HepG2 (cell line): Measurements from ENCODE around the gene PEAK3. TPM values are rescaled to one million over a fixed set of nuclear protein-coding genes. Genes with fewer than 3 reads are reported as not detected.

Experiments
- BHLHE40 ChIP-seq: IDR thresholded peaks from 2 replicates; pipeline ENCODE4 v1.6.1; 2011; ENCODE audit warnings: low read length, improper control_type of control experiment
- BRD4 ChIP-seq: sonication (generic); formaldehyde crosslinking; IDR thresholded peaks from 2 replicates; pipeline ENCODE4 v1.4.0; 2020; ENCODE audit warnings: missing genetic modification reagents
- CREB3 ChIP-seq: sonication (generic); formaldehyde crosslinking; IDR thresholded peaks from 2 replicates; pipeline ENCODE4 v1.5.0; 2020; ENCODE audit warnings: missing genetic modification reagents
- DR1 ChIP-seq: sonication (generic); formaldehyde crosslinking; IDR thresholded peaks from 2 replicates; pipeline ENCODE4 v1.8.0; 2021; ENCODE audit warnings: mild to moderate bottlenecking, missing genetic modification reagents, inconsistent platforms
- GTF3A ChIP-seq: sonication (generic); formaldehyde crosslinking; conservative IDR thresholded peaks from 2 replicates; pipeline ENCODE4 v1.4.0; 2020; ENCODE audit warnings: mild to moderate bottlenecking, missing genetic modification reagents
- HMG20A ChIP-seq: IDR thresholded peaks from 2 replicates; pipeline ENCODE4 v1.6.1; 2016; ENCODE audit warnings: borderline replicate concordance
- IKZF4 ChIP-seq: sonication (generic); formaldehyde crosslinking; IDR thresholded peaks from 2 replicates; pipeline ENCODE4 v1.5.1; 2020; ENCODE audit warnings: borderline replicate concordance, mild to moderate bottlenecking, low read depth, missing genetic modification reagents; ENCODE audit errors: not compliant biosample characterization
- KLF13 ChIP-seq: sonication (generic); formaldehyde crosslinking; IDR thresholded peaks from 2 replicates; pipeline ENCODE4 v1.4.0; 2020; ENCODE audit warnings: mild to moderate bottlenecking, missing genetic modification reagents
- NFKB2 ChIP-seq: sonication (generic); formaldehyde crosslinking; IDR thresholded peaks from 2 replicates; pipeline ENCODE4 v1.4.0; 2020; ENCODE audit warnings: missing genetic modification reagents, borderline replicate concordance
- NR2F1 ChIP-seq, 2 experiments: fragments of 450-650 bp in 1 of 2; formaldehyde crosslinking in 1 of 2; IDR thresholded peaks; 2 replicates each; pipeline versions ENCODE4 v1.5.0 to v1.6.1; 2016 to 2020; ENCODE audit warnings: mild to moderate bottlenecking in 1 of 2, missing compliant biosample characterization in 1 of 2, missing genetic modification reagents in 1 of 2, moderate library complexity in 1 of 2
- NR2F2 ChIP-seq: IDR thresholded peaks from 2 replicates; pipeline ENCODE4 v1.6.1; 2012; ENCODE audit warnings: low read depth, inconsistent platforms, borderline replicate concordance
- PATZ1 ChIP-seq: sonication (generic); formaldehyde crosslinking; IDR thresholded peaks from 2 replicates; pipeline ENCODE4 v1.4.0; 2020; ENCODE audit warnings: missing genetic modification reagents
- RXRB ChIP-seq: IDR thresholded peaks from 2 replicates; pipeline ENCODE4 v1.6.1; 2016; ENCODE audit warnings: borderline replicate concordance, missing genetic modification reagents, missing compliant biosample characterization
- WIZ ChIP-seq: sonication (generic); formaldehyde crosslinking; IDR thresholded peaks from 2 replicates; pipeline ENCODE4 v1.5.1; 2020; ENCODE audit warnings: mild to moderate bottlenecking, missing genetic modification reagents
- ZFP41 ChIP-seq: sonication (generic); formaldehyde crosslinking; IDR thresholded peaks from 2 replicates; pipeline ENCODE4 v1.4.0; 2020; ENCODE audit warnings: mild to moderate bottlenecking, missing genetic modification reagents, borderline replicate concordance
- ZNF263 ChIP-seq: sonication (generic); formaldehyde crosslinking; IDR thresholded peaks from 2 replicates; pipeline ENCODE4 v1.4.0; 2020; ENCODE audit warnings: missing genetic modification reagents
- ZNF292 ChIP-seq: sonication (generic); formaldehyde crosslinking; IDR thresholded peaks from 2 replicates; pipeline ENCODE4 v1.8.1; 2022; ENCODE audit warnings: mild to moderate bottlenecking, low read depth, missing genetic modification reagents, borderline replicate concordance
- ZNF639 ChIP-seq: conservative IDR thresholded peaks from 2 replicates; pipeline ENCODE4 v1.6.1; 2018; ENCODE audit warnings: missing genetic modification reagents
- ZNF670 ChIP-seq: sonication (generic); formaldehyde crosslinking; IDR thresholded peaks from 2 replicates; pipeline ENCODE4 v1.8.0; 2022; ENCODE audit warnings: mild to moderate bottlenecking, missing genetic modification reagents, borderline replicate concordance
- ZNF775 ChIP-seq: sonication (generic); formaldehyde crosslinking; IDR thresholded peaks from 2 replicates; pipeline ENCODE4 v1.4.0; 2020; ENCODE audit warnings: missing genetic modification reagents, mild to moderate bottlenecking, moderate library complexity, borderline replicate concordance
- ZNF792 ChIP-seq: IDR thresholded peaks from 2 replicates; pipeline ENCODE4 v1.6.1; 2016
- polyA plus RNA-seq, 8 experiments: library from polyadenylated mRNA; depleted of rRNA in 3 of 8; stranded (reverse) in 7 of 8; unstranded in 1 of 8; fragments of >200 nt; fragmentation: Illumina TruSeq in 4 of 8; extraction: Trizol in 4 of 8; gene quantifications; 2 replicates each; pipeline versions ENCODE4 v1.2.1 to v1.2.3, GENCODE V29; 2011 to 2016; ENCODE audit warnings: low read depth in 4 of 8, missing spikeins in 1 of 8, mixed read lengths in 1 of 8; ENCODE audit not compliant: insufficient read depth in 1 of 8
- total RNA-seq, 5 experiments: library from RNA; depleted of rRNA; stranded (reverse); fragments of >200 nt; fragmentation: Illumina TruSeq; extraction: Trizol; gene quantifications; 2 replicates each; pipeline ENCODE4 v1.2.3, GENCODE V29; 2016; ENCODE audit warnings: low read depth in 1 of 5
- TF ChIP-seq, protein P1 (sequence below): sonication (generic); formaldehyde crosslinking; IDR thresholded peaks from 2 replicates; pipeline ENCODE4 v1.4.0; 2020; ENCODE audit warnings: missing genetic modification reagents

The PEAK3 gene
- total and polyA plus RNA-seq, 2 of the 13 experiments (the other 11 are each of a cell fraction or from before 2014, with no cell fraction given): not detected

GRCh38 chr19:2328401-2329148 lies 46.6 kb upstream of the PEAK3 start, which contains the start of the genes LSM7 and SPPL2B (continued):
- peak; percentile 89 for TF ChIP-seq CREB3 (CRISPR knock-in tag)
- no peak for TF ChIP-seq ZNF775 (CRISPR knock-in tag)
- no peak for TF ChIP-seq KLF13
- TF ChIP-seq DR1: peak; percentile 54; the same call in 1 of the 2 replicates
- peak; percentile 43; the same call in 1 of the 2 replicates for TF ChIP-seq NFKB2 (CRISPR knock-in tag)
- TF ChIP-seq ZFP41 (CRISPR knock-in tag): no peak
- no peak for TF ChIP-seq ZNF792
- TF ChIP-seq NR2F1 (CRISPR knock-in tag; IDR thresholded peaks at IDR 0.05): peak; percentile 39 to 61; a peak in 2 of 4 replicates
- TF ChIP-seq BRD4 (CRISPR knock-in tag): peak; percentile 90
- peak; percentile 45; the same call in 1 of the 2 replicates for TF ChIP-seq RXRB (CRISPR knock-in tag)
- TF ChIP-seq BHLHE40: no peak
- no peak for TF ChIP-seq WIZ (CRISPR knock-in tag)
- TF ChIP-seq ZNF670 (CRISPR knock-in tag): peak; percentile 50; the same call in 1 of the 2 replicates
- TF ChIP-seq GTF3A (CRISPR knock-in tag): no peak
- 0 out of 2 replicates have a peak, but pooled peaks have one; percentile 36 for TF ChIP-seq ZNF639 (CRISPR knock-in tag)
- peak; percentile 44; the same call in 1 of the 2 replicates for TF ChIP-seq NR2F2
- TF ChIP-seq PATZ1 (CRISPR knock-in tag): peak; percentile 20; the same call in 1 of the 2 replicates
- TF ChIP-seq, protein P1, sequence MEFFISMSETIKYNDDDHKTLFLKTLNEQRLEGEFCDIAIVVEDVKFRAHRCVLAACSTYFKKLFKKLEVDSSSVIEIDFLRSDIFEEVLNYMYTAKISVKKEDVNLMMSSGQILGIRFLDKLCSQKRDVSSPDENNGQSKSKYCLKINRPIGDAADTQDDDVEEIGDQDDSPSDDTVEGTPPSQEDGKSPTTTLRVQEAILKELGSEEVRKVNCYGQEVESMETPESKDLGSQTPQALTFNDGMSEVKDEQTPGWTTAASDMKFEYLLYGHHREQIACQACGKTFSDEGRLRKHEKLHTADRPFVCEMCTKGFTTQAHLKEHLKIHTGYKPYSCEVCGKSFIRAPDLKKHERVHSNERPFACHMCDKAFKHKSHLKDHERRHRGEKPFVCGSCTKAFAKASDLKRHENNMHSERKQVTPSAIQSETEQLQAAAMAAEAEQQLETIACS (CRISPR knock-in tag): peak; percentile 27; the same call in 1 of the 2 replicates
- TF ChIP-seq HMG20A (CRISPR knock-in tag): no peak
- TF ChIP-seq ZNF292 (CRISPR knock-in tag): no peak
- TF ChIP-seq IKZF4: peak; percentile 65
- TF ChIP-seq ZNF263 (CRISPR knock-in tag): 0 out of 2 replicates have a peak, but pooled peaks have one; percentile 32
